GM12878 (cell line): ENCODE data around the gene SLC25A17. TPM values are rescaled to one million over a fixed set of nuclear protein-coding genes. Genes with fewer than 3 reads are reported as not detected.

Experiments used
- ATAC-seq: fragments of 200-7000 bp; cut with Tn5 transposase; 3 replicates; pipeline ENCODE4 v1.9.1; 2020; ENCODE audit warnings: mild to moderate bottlenecking, moderate library complexity
- BruUV-seq: library from RNA; stranded (reverse); fragments of 400-500 nt; replicated peaks from 2 replicates; lab custom pipeline; 2021; lab: Mats Ljungman, UMichigan
- CTCF ChIA-PET: fragments of 300-600 bp; sonication (Branson Sonifier 250); formaldehyde crosslinking; extraction: SDS; loops from one replicate; lab custom pipeline; 2021; ENCODE audit warnings: inconsistent platforms; lab: Yijun Ruan, JAX
- POLR2A ChIA-PET: fragments of 350-600 bp; formaldehyde crosslinking; extraction: SDS; loops from one replicate; lab custom pipeline; 2021; ENCODE audit warnings: inconsistent platforms; lab: Charles Lee
- RAD21 ChIA-PET: fragments of 300-600 bp; sonication (Branson Sonifier 250); formaldehyde crosslinking; loops from one replicate; lab custom pipeline; 2023; ENCODE audit warnings: antibody characterized with exemption; ENCODE audit not compliant: unreplicated experiment; lab: Charles Lee
- SMC1A ChIA-PET: fragments of 300-600 bp; sonication (Branson Sonifier 250); formaldehyde crosslinking; loops from one replicate; lab custom pipeline; 2023; ENCODE audit not compliant: unreplicated experiment, uncharacterized antibody; lab: Charles Lee
- DNase-seq: peaks from one replicate; pipeline ENCODE4 v3.0.0-alpha.2; 2011; ENCODE audit warnings: low read depth, low spot score
- FAIRE-seq: peaks from 3 replicates; lab custom pipeline; 2011; peaks lifted over from hg19 to GRCh38; lab: Jason Lieb, UNC
- H2AFZ ChIP-seq: 2 replicates; pipeline ENCODE4 v1.6.0; 2011; ENCODE audit warnings: low read depth, low read length, control low read depth; ENCODE audit not compliant: control insufficient read depth
- H3K27ac ChIP-seq: 2 replicates; pipeline ENCODE4 v1.5.1; 2011; ENCODE audit warnings: control low read depth; ENCODE audit not compliant: control insufficient read depth, insufficient read depth
- H3K27me3 ChIP-seq, 2 experiments: replicated peaks in 1 of 2; 2 replicates each; pipeline versions ENCODE4 v1.6.0 to v1.6.1; 2011; ENCODE audit warnings: low read length in 1 of 2; ENCODE audit not compliant: control insufficient read depth in 2 of 2, insufficient read depth in 2 of 2
- H3K36me3 ChIP-seq, 2 experiments: 2 replicates each; pipeline ENCODE4 v1.5.1; 2011; ENCODE audit warnings: low read length in 1 of 2; ENCODE audit not compliant: control insufficient read depth in 2 of 2, insufficient read depth in 2 of 2
- H3K4me1 ChIP-seq: 2 replicates; pipeline ENCODE4 v1.6.1; 2011; ENCODE audit warnings: mild to moderate bottlenecking, low read length, moderate library complexity, mixed read lengths; ENCODE audit not compliant: control insufficient read depth, insufficient read depth
- H3K4me2 ChIP-seq: 2 replicates; pipeline ENCODE4 v1.6.0; 2011; ENCODE audit warnings: control low read depth; ENCODE audit not compliant: control insufficient read depth, insufficient read depth
- H3K4me3 ChIP-seq: fragments of 200-600 bp; sonication (generic); 2 replicates; pipeline ENCODE4 v1.5.1; 2016
- H3K79me2 ChIP-seq: 2 replicates; pipeline ENCODE4 v1.6.0; 2011; ENCODE audit warnings: low read length; ENCODE audit not compliant: control insufficient read depth, insufficient read depth
- H3K9ac ChIP-seq: 2 replicates; pipeline ENCODE4 v1.8.0; 2011; ENCODE audit warnings: low read length, control low read depth, mixed read lengths; ENCODE audit not compliant: control insufficient read depth, insufficient read depth
- H3K9me3 ChIP-seq: replicated peaks from 3 replicates; pipeline ENCODE4 v1.5.1; 2011; ENCODE audit warnings: mild to moderate bottlenecking, low read length; ENCODE audit not compliant: control insufficient read depth, insufficient read depth
- H4K20me1 ChIP-seq: 2 replicates; pipeline ENCODE4 v1.6.0; 2011; ENCODE audit not compliant: control insufficient read depth, insufficient read depth
- BHLHE40 ChIP-seq, 2 experiments: fragments of 450-650 bp in 1 of 2; IDR thresholded peaks; 2 replicates each; pipeline ENCODE4 v1.6.1; 2011 to 2017; ENCODE audit warnings: low read depth in 2 of 2, borderline replicate concordance in 1 of 2, improper control_type of control experiment in 1 of 2, low read length in 1 of 2, mild to moderate bottlenecking in 1 of 2
- BRCA1 ChIP-seq: IDR thresholded peaks from 2 replicates; pipeline ENCODE4 v1.6.1; 2011; ENCODE audit warnings: low read depth, low read length, improper control_type of control experiment
- ETV6 ChIP-seq, 2 experiments: fragments of 450-650 bp in 1 of 2; IDR thresholded peaks in 1 of 2; conservative IDR thresholded peaks in 1 of 2; 2 replicates each; pipeline ENCODE4 v1.6.1; 2014; ENCODE audit warnings: antibody characterized with exemption in 1 of 2, borderline replicate concordance in 1 of 2, low read depth in 1 of 2, mild to moderate bottlenecking in 1 of 2, moderate library complexity in 1 of 2
- FOS ChIP-seq: IDR thresholded peaks from 3 replicates; pipeline ENCODE4 v1.6.1; 2011; ENCODE audit warnings: borderline replicate concordance; ENCODE audit not compliant: insufficient read length; ENCODE audit errors: extremely low read depth
- FOXM1 ChIP-seq: IDR thresholded peaks from 2 replicates; pipeline ENCODE4 v1.6.1; 2012; ENCODE audit warnings: low read depth, mild to moderate bottlenecking, inconsistent platforms, low read length, moderate library complexity
- HCFC1 ChIP-seq: fragments of 150-350 bp; IDR thresholded peaks from 2 replicates; pipeline ENCODE4 v1.6.1; 2014; ENCODE audit warnings: low read length
- JUND ChIP-seq: IDR thresholded peaks from 2 replicates; pipeline ENCODE4 v1.6.1; 2012; ENCODE audit warnings: low read depth, mild to moderate bottlenecking, low read length, improper control_type of control experiment, moderate library complexity
- NBN ChIP-seq: fragments of 450-650 bp; IDR thresholded peaks from 2 replicates; pipeline ENCODE4 v1.6.1; 2016
- NFYB ChIP-seq: IDR thresholded peaks from 2 replicates; pipeline ENCODE4 v1.6.1; 2011; ENCODE audit warnings: low read depth, mild to moderate bottlenecking, low read length, improper control_type of control experiment, moderate library complexity; ENCODE audit not compliant: insufficient read depth
- NR2C2 ChIP-seq: IDR thresholded peaks from 2 replicates; pipeline ENCODE4 v1.6.1; 2011; ENCODE audit warnings: borderline replicate concordance, low read depth; ENCODE audit not compliant: control insufficient read depth, insufficient read length
- SKIL ChIP-seq: fragments of 450-650 bp; IDR thresholded peaks from 2 replicates; pipeline ENCODE4 v1.6.1; 2017; ENCODE audit warnings: mild to moderate bottlenecking, low read depth, inconsistent platforms; ENCODE audit not compliant: poor library complexity, severe bottlenecking
- SPI1 ChIP-seq: IDR thresholded peaks from 2 replicates; pipeline ENCODE4 v1.6.1; 2011; ENCODE audit warnings: low read depth, mild to moderate bottlenecking, low read length, moderate library complexity, borderline replicate concordance; ENCODE audit not compliant: insufficient read depth
- STAT1 ChIP-seq: fragments of 450-650 bp; conservative IDR thresholded peaks from 2 replicates; pipeline ENCODE4 v1.6.1; 2014; ENCODE audit warnings: antibody characterized with exemption, mild to moderate bottlenecking
- TBL1XR1 ChIP-seq: IDR thresholded peaks from 2 replicates; pipeline ENCODE4 v1.6.1; 2012; ENCODE audit warnings: low read depth, low read length, improper control_type of control experiment
- YBX1 ChIP-seq: fragments of 450-650 bp; IDR thresholded peaks from 2 replicates; pipeline ENCODE4 v1.6.1; 2016; ENCODE audit warnings: antibody characterized with exemption
- ZZZ3 ChIP-seq: IDR thresholded peaks from 2 replicates; pipeline ENCODE4 v1.6.1; 2011; ENCODE audit warnings: low read depth; ENCODE audit not compliant: control insufficient read depth, insufficient read length
- WGBS: methylation state at CpG from one replicate; pipeline ENCODE4 v1.1.6; 2016; ENCODE audit warnings: low lambda C conversion rate; ENCODE audit not compliant: insufficient replicate concordance, insufficient coverage; ENCODE audit errors: missing lambda C conversion rate; 5-methylcytosine and 5-hydroxymethylcytosine counted together
- in situ Hi-C: fragments of 300-500 bp; cut with MboI; formaldehyde crosslinking; loops from 9 replicates; pipeline ENCODE4 v1.14.3; 2018; ENCODE audit warnings: mixed read lengths
- intact Hi-C: fragments of 100-400 bp; cut with micrococcal nuclease; formaldehyde crosslinking; loops from one replicate; pipeline ENCODE4 v1.14.2; 2022; ENCODE audit not compliant: unreplicated experiment
- polyA plus RNA-seq, 11 experiments: library from polyadenylated mRNA; depleted of rRNA in 4 of 11; unstranded in 6 of 11; stranded (reverse) in 5 of 11; fragments of >200 nt; fragmentation: Nextera tagmentation in 4 of 11; fragmentation: Illumina TruSeq in 1 of 11; extraction: Ambion mirVana in 4 of 11; extraction: Trizol in 1 of 11; gene quantifications; 1 replicate in 1 of 11; 2 replicates in 10 of 11; pipeline versions ENCODE4 v1.2.1 to v1.2.3, GENCODE V29; 2011 to 2016; ENCODE audit warnings: inconsistent platforms in 2 of 11, missing spikeins in 2 of 11, low read depth in 1 of 11
- total RNA-seq, 4 experiments: library from RNA; depleted of rRNA in 3 of 4; stranded (reverse); fragments of >200 nt in 3 of 4; fragmentation: Illumina TruSeq in 1 of 4; extraction: Trizol in 1 of 4; gene quantifications; 2 replicates each; pipeline versions ENCODE4 v1.2.1 to v1.2.3, GENCODE V29; 2013 to 2021

Gene SLC25A17
- total and polyA plus RNA-seq, 10 of the 15 experiments (the other 5 are each of a cell fraction or from before 2014, with no cell fraction given) = 37.5 to 113 (median 62.3) TPM

GRCh38 chr22:40721266-40721665 lies 97.9 kb downstream of the SLC25A17 start:
- Histone ChIP-seq H2AFZ (no peak overlapping the region), H3K4me1 (no peaks in the 10 kb centered on the region), H3K27me3 (no peaks in the 10 kb centered on the region), H3K4me3 (no peak overlapping the region), H3K4me2 (no peak overlapping the region), H4K20me1 (no peaks in the 10 kb centered on the region), H3K9ac (no peak overlapping the region), H3K9me3 (no peaks in the 10 kb centered on the region), H3K36me3 (no peaks in the 10 kb centered on the region), H3K79me2 (no peaks in the 10 kb centered on the region), H3K27ac (no peak overlapping the region)
- in situ Hi-C loops (no loop called here), intact Hi-C loops (no loop called here)
- CTCF ChIA-PET = no interaction called here
- 2% methylated on average over 6 of the region's 6 CpGs for WGBS
- no TSS peak for BruUV-seq
- ATAC-seq (no peak), FAIRE-seq (no peak), DNase-seq (no peak)
- POLR2A ChIA-PET = no interaction called here
- TF ChIP-seq ETV6 (conservative IDR thresholded peaks at IDR 0.05 in 1 of 2, IDR thresholded peaks at IDR 0.05 in 1 of 2; ENCODE audit: borderline replicate concordance in 1 of 2, low read depth in 1 of 2) = no peak
- no peak for TF ChIP-seq FOS
- no peak for TF ChIP-seq SPI1
- no peak for TF ChIP-seq BRCA1
- no peak for TF ChIP-seq STAT1
- no peak for TF ChIP-seq NBN
- TF ChIP-seq NFYB = no peak
- no peak for TF ChIP-seq JUND
- no peak for TF ChIP-seq BHLHE40 (IDR thresholded peaks at IDR 0.05; ENCODE audit: borderline replicate concordance in 1 of 2, low read depth in 2 of 2, low read length in 1 of 2)
- TF ChIP-seq FOXM1 = no peak
- no peak for TF ChIP-seq NR2C2
- TF ChIP-seq HCFC1 = no peak
- no peak for TF ChIP-seq YBX1
- no peak for TF ChIP-seq TBL1XR1
- no peak for TF ChIP-seq ZZZ3
- no peak for TF ChIP-seq SKIL
- SMC1A ChIA-PET = interaction anchor here (0.8 to 1.7 kb wide), 2 partner anchors 13 to 178 kb away, joined by 3 read pairs; no protein-coding TSS in a partner anchor
- RAD21 ChIA-PET = interaction anchor here (0.6 kb wide), 1 partner anchor 38 kb away, joined by 3 read pairs; no protein-coding TSS in a partner anchor
